Right lobe of liver (tissue), 4 donors: ENCODE measurements around the gene MIA.

ENCODE experiments used
- CTCF ChIP-seq, 4 donors: fragments of 200-600 bp in 3 of 4; fragments of 450-650 bp in 1 of 4; IDR thresholded peaks; one replicate each; pipeline versions ENCODE4 v1.5.1 to v1.8.0; 2016 to 2022; ENCODE audit warnings: antibody characterized with exemption in 4 of 4, mild to moderate bottlenecking in 2 of 4
- POLR2A ChIP-seq: fragments of 450-650 bp; IDR thresholded peaks from one replicate; pipeline ENCODE4 v1.6.1; 2017; ENCODE audit warnings: antibody characterized with exemption, mild to moderate bottlenecking
- donor health status: DM: no; HTN: no; CAD: no.
- donor health status: DM: no; HTN: no; CAD: no.
- donor health status: DM: no; HTN: yes; CAD: no.

DNA sequence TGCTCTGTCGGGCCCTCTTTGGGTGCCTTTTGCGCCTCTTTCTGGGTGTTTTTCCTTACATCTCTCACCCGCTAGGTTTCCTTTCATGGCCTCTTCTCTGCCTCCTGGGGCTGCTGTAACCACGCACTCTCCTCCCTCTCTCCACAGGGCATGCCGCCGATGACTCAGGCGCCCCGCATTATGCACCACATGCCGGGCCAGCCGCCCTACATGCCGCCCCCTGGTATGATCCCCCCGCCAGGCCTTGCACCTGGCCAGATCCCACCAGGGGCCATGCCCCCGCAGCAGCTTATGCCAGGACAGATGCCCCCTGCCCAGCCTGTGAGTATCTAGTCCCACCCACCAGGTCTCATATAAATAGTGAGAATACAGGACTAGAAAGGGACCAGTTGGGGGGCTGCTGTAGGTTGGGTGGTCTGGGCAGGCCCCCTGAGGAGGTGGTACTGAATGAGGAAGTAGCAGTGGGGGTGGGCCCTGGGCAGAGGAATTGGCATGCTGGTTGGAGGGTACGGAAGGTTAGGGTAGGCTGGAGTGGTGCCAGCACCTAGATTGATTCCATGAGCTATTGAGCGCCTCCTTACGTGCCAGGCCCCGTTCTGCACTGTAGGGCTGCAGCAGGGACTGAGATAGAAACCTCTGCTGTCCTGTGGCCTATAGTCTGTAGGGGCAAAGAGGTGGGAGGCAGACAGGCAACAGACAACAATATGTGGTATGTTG, 12.4 kb upstream of the MIA start:
- TF ChIP-seq CTCF (IDR thresholded peaks at IDR 0.05) = no peak
- no peak for TF ChIP-seq POLR2A
